Stimulated activated naive CD4-positive, alpha-beta T cell treated with Interleukin-2 at 50 U/mL for 16 hours (primary cell): ENCODE data around the gene HS3ST2.
"Not testable (repeated sequence)": the region's sequence is repeated elsewhere in the genome, so short reads cannot be mapped to it uniquely, and the experiment has no call there.

ENCODE experiments used
- DNase-seq: peaks from one replicate; lab custom pipeline; 2025; lab: John Stamatoyannopoulos, UW

The HS3ST2 gene

GRCh38 chr16:22933173-22933572, 119.2 kb downstream of the HS3ST2 start:
- DNase-seq = no peak

GRCh38 chr16:22934786-22935185, 120.8 kb downstream of the HS3ST2 start:
- no peak for DNase-seq

- DNase-seq = no peak
These were observed 123.2 kb downstream of the HS3ST2 start for GRCh38 chr16:22937169-22937568.

- DNase-seq = no peak
These were observed 124.7 kb downstream of the HS3ST2 start for GRCh38 chr16:22938647-22939046.

GRCh38 chr16:22939744-22940363, 125.9 kb downstream of the HS3ST2 start:
- not testable (repeated sequence) for DNase-seq

- DNase-seq = no peak
These were observed 128.1 kb downstream of the HS3ST2 start for GRCh38 chr16:22941970-22942501.

GRCh38 chr16:22942811-22943210, 128.8 kb downstream of the HS3ST2 start:
- DNase-seq = no peak

GRCh38 chr16:22945361-22945760, 131.4 kb downstream of the HS3ST2 start:
- DNase-seq = no peak

GRCh38 chr16:22946433-22946832, 132.5 kb downstream of the HS3ST2 start:
- no peak for DNase-seq

- DNase-seq = no peak
These were observed 134.2 kb downstream of the HS3ST2 start for GRCh38 chr16:22948058-22948602.

- peak; percentile 2 for DNase-seq
These were observed 134.8 kb downstream of the HS3ST2 start for GRCh38 chr16:22948603-22949368.

- DNase-seq = no peak
These were observed 141.6 kb downstream of the HS3ST2 start for GRCh38 chr16:22955461-22956070.

- DNase-seq = no peak
These were observed 147.2 kb downstream of the HS3ST2 start for GRCh38 chr16:22961206-22961605.

- DNase-seq = no peak
These were observed 148.9 kb downstream of the HS3ST2 start for GRCh38 chr16:22962905-22963304.
